T-helper 1 cell treated with Interleukin-12 subunit alpha and Interleukin-12 subunit beta and Interleukin-4 antibody, amounts not matched to agents 30 μg/mL and 1 μg/mL, for 36 hours (primary cell): ENCODE measurements around the gene TUBGCP6.

Source experiments
- H3K27ac Mint-ChIP-seq: one replicate; pipeline ENCODE4 v1.8.0; 2021; ENCODE audit warnings: mild to moderate bottlenecking, mixed read lengths
- H3K27me3 Mint-ChIP-seq: one replicate; pipeline ENCODE4 v1.8.0; 2021; ENCODE audit warnings: low read depth, mixed read lengths
- H3K36me3 Mint-ChIP-seq: one replicate; pipeline ENCODE4 v1.8.0; 2021; ENCODE audit warnings: low read depth, mixed read lengths
- H3K4me1 Mint-ChIP-seq: one replicate; pipeline ENCODE4 v1.8.0; 2021; ENCODE audit warnings: low read depth, mixed read lengths
- H3K4me3 Mint-ChIP-seq: one replicate; pipeline ENCODE4 v1.8.0; 2021; ENCODE audit warnings: mild to moderate bottlenecking, moderate library complexity, mixed read lengths
- H3K9me3 Mint-ChIP-seq: one replicate; pipeline ENCODE4 v1.8.0; 2021; ENCODE audit warnings: mixed read lengths

TUBGCP6 gene

GRCh38 chr22:50189184-50189848 is 55.5 kb downstream of the TUBGCP6 start:
- peaks cover 14% of the 10 kb centered on the region for H3K36me3 Mint-ChIP-seq
- H3K4me1 Mint-ChIP-seq = peaks cover 35% of the 10 kb centered on the region
- H3K4me3 Mint-ChIP-seq = peak overlapping the region; percentile 89
- H3K27ac Mint-ChIP-seq = peak overlapping the region; percentile 97
- H3K9me3 Mint-ChIP-seq = no peaks in the 10 kb centered on the region
- H3K27me3 Mint-ChIP-seq = no peaks in the 10 kb centered on the region

- H3K4me3 Mint-ChIP-seq = no peak overlapping the region
- H3K9me3 Mint-ChIP-seq = no peaks in the 10 kb centered on the region
- peaks cover 14% of the 10 kb centered on the region for H3K36me3 Mint-ChIP-seq
- H3K27ac Mint-ChIP-seq = peak overlapping the region; percentile 36
- no peaks in the 10 kb centered on the region for H3K27me3 Mint-ChIP-seq
- peaks cover 35% of the 10 kb centered on the region for H3K4me1 Mint-ChIP-seq
These were observed 56.5 kb downstream of the TUBGCP6 start for GRCh38 chr22:50188356-50188755.

GRCh38 chr22:50186761-50187523 is 57.9 kb downstream of the TUBGCP6 start:
- no peaks in the 10 kb centered on the region for H3K9me3 Mint-ChIP-seq
- peak overlapping the region; percentile 95 for H3K4me3 Mint-ChIP-seq
- H3K4me1 Mint-ChIP-seq = peaks cover 26% of the 10 kb centered on the region

GRCh38 chr22:50186181-50186714 is 58.6 kb downstream of the TUBGCP6 start:
- Mint-ChIP-seq H3K36me3 (peaks cover 7% of the 10 kb centered on the region), H3K27ac (peak overlapping the region; percentile 94), H3K4me1 (peaks cover 21% of the 10 kb centered on the region), H3K4me3 (peak overlapping the region; percentile 95), H3K9me3 (no peaks in the 10 kb centered on the region), H3K27me3 (no peaks in the 10 kb centered on the region)

More at GRCh38 chr22:50186761-50187523, 57.9 kb downstream of the TUBGCP6 start:
- H3K36me3 Mint-ChIP-seq = peaks cover 11% of the 10 kb centered on the region
- no peaks in the 10 kb centered on the region for H3K27me3 Mint-ChIP-seq
- H3K27ac Mint-ChIP-seq = peak overlapping the region; percentile 94

- H3K9me3 Mint-ChIP-seq = no peaks in the 10 kb centered on the region
- H3K36me3 Mint-ChIP-seq = peaks cover 6% of the 10 kb centered on the region
- no peaks in the 10 kb centered on the region for H3K27me3 Mint-ChIP-seq
- peak within 1 kb of the TSS; percentile 94 for H3K27ac Mint-ChIP-seq
- H3K4me3 Mint-ChIP-seq = peak within 1 kb of the TSS; percentile 95
- peaks cover 19% of the 10 kb centered on the region for H3K4me1 Mint-ChIP-seq
These were observed 59.3 kb downstream of the TUBGCP6 start, which contains the start of gene TRABD for GRCh38 chr22:50185375-50186087. Gene TRABD, plus strand, starts transcription at chr22:50185913. Its CDS starts 7,148 bp downstream, at chr22:50193061.

GRCh38 chr22:50184902-50185374 is 59.9 kb downstream of the TUBGCP6 start:
- Mint-ChIP-seq H3K27me3 (no peaks in the 10 kb centered on the region), H3K9me3 (no peaks in the 10 kb centered on the region), H3K4me3 (no peak overlapping the region), H3K4me1 (peaks cover 19% of the 10 kb centered on the region), H3K27ac (no peak overlapping the region), H3K36me3 (peaks cover 6% of the 10 kb centered on the region)

- peaks cover 6% of the 10 kb centered on the region for H3K36me3 Mint-ChIP-seq
- peak overlapping the region; percentile 25 for H3K4me3 Mint-ChIP-seq
- H3K4me1 Mint-ChIP-seq = peaks cover 13% of the 10 kb centered on the region
These were observed 60.6 kb downstream of the TUBGCP6 start for GRCh38 chr22:50184004-50184901.

GRCh38 chr22:50183141-50183971 is 61.5 kb downstream of the TUBGCP6 start:
- peaks cover 6% of the 10 kb centered on the region for H3K36me3 Mint-ChIP-seq

More at GRCh38 chr22:50184004-50184901, 60.6 kb downstream of the TUBGCP6 start:
- Mint-ChIP-seq H3K27ac (peak overlapping the region; percentile 55), H3K9me3 (no peaks in the 10 kb centered on the region), H3K27me3 (no peaks in the 10 kb centered on the region)

GRCh38 chr22:50182176-50183081 is 62.4 kb downstream of the TUBGCP6 start:
- no peaks in the 10 kb centered on the region for H3K9me3 Mint-ChIP-seq
- H3K4me3 Mint-ChIP-seq = no peak overlapping the region
- H3K36me3 Mint-ChIP-seq = peaks cover 4% of the 10 kb centered on the region
- no peaks in the 10 kb centered on the region for H3K27me3 Mint-ChIP-seq
- peaks cover 7% of the 10 kb centered on the region for H3K4me1 Mint-ChIP-seq
- no peak overlapping the region for H3K27ac Mint-ChIP-seq

More at GRCh38 chr22:50183141-50183971, 61.5 kb downstream of the TUBGCP6 start:
- Mint-ChIP-seq H3K4me1 (peaks cover 8% of the 10 kb centered on the region), H3K27ac (no peak overlapping the region), H3K27me3 (no peaks in the 10 kb centered on the region), H3K9me3 (no peaks in the 10 kb centered on the region), H3K4me3 (no peak overlapping the region)

GRCh38 chr22:50180727-50181521 is 63.9 kb downstream of the TUBGCP6 start:
- Mint-ChIP-seq H3K27me3 (no peaks in the 10 kb centered on the region), H3K36me3 (no peaks in the 10 kb centered on the region), H3K4me1 (peaks cover 2% of the 10 kb centered on the region)

GRCh38 chr22:50179937-50180726 is 64.7 kb downstream of the TUBGCP6 start:
- H3K9me3 Mint-ChIP-seq = no peaks in the 10 kb centered on the region
- no peak overlapping the region for H3K4me3 Mint-ChIP-seq
- no peaks in the 10 kb centered on the region for H3K4me1 Mint-ChIP-seq
- H3K27ac Mint-ChIP-seq = no peak overlapping the region
- no peaks in the 10 kb centered on the region for H3K27me3 Mint-ChIP-seq
- no peaks in the 10 kb centered on the region for H3K36me3 Mint-ChIP-seq

More at GRCh38 chr22:50180727-50181521, 63.9 kb downstream of the TUBGCP6 start:
- no peaks in the 10 kb centered on the region for H3K9me3 Mint-ChIP-seq
- H3K4me3 Mint-ChIP-seq = no peak overlapping the region
- H3K27ac Mint-ChIP-seq = no peak overlapping the region
